ENCODE data around the gene RNF5. TPM values are rescaled to one million over a fixed set of nuclear protein-coding genes. Genes with fewer than 3 reads are reported as not detected.
"Not testable (repeated sequence)": the region's sequence is repeated elsewhere in the genome, so short reads cannot be mapped to it uniquely, and the experiment has no call there.

The RNF5 gene
- total RNA-seq, 1 donor: 37.6 TPM

- no peak overlapping the region for H3K4me3 ChIP-seq (ENCODE audit: low read depth, low read length)
- TF ChIP-seq CTCF (IDR thresholded peaks at IDR 0.05; ENCODE audit: insufficient read depth, low read depth, low read length): no peak
Measured at GRCh38 chr6:32203426-32204267, 25.4 kb downstream of the RNF5 start.

GRCh38 chr6:32204268-32204715 lies 26.1 kb downstream of the RNF5 start:
- DNase-seq (ENCODE audit: low read depth): no peak
- no peak for TF ChIP-seq CTCF (IDR thresholded peaks at IDR 0.05; ENCODE audit: insufficient read depth, low read depth, low read length)
- no peak overlapping the region for H3K4me3 ChIP-seq (ENCODE audit: low read depth, low read length)

More at GRCh38 chr6:32203426-32204267, 25.4 kb downstream of the RNF5 start:
- no peak for DNase-seq (ENCODE audit: low read depth)

DNA sequence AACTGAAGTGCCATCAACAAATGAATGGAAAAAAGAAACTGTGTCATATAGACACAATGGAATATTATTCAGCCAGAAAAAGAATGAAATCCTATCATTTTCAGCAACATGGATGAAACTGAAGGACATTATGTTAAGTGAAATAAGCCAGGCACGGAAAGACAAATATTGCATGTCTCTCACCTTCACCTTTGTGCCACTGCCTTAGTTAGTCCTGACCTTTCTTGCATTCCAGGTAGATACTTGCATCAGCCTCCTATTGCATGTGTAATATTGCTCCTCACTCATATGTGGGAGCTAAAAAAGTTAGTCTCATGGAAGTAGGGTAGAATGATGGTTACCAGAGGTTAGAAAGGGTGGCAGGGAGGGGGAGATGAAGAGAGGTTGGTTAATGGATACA lies 30.8 kb downstream of the RNF5 start:
- H3K4me3 ChIP-seq (ENCODE audit: low read depth, low read length): no peak overlapping the region
- TF ChIP-seq CTCF (IDR thresholded peaks at IDR 0.05; ENCODE audit: insufficient read depth, low read depth, low read length): no peak
- DNase-seq (ENCODE audit: low read depth): no peak

DNA sequence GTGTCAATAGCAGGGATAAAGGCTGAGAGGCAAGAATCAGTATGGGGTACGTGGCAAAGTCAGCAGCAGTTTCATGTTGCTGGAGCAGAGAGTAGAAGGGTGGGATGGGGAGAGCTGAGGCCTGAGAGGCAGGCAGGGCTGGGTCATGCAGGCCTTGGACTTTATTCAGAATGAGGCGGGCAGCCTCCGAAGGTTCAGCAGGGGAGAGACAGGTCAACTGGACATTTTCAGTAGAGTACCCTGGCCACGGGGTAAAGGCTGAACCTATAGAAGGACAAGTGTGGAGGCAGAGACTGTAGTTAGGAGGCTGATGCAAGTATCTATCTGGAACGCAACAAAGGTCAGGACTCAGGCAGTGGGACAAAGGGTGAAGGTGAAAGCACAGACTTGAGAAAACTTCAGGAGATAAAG lies 32.0 kb downstream of the RNF5 start:
- TF ChIP-seq CTCF (IDR thresholded peaks at IDR 0.05; ENCODE audit: insufficient read depth, low read depth, low read length): no peak
- no peak for DNase-seq (ENCODE audit: low read depth)
- no peak overlapping the region for H3K4me3 ChIP-seq (ENCODE audit: low read depth, low read length)

GRCh38 chr6:32211432-32211831 lies 33.2 kb downstream of the RNF5 start:
- not testable (repeated sequence) for DNase-seq (ENCODE audit: low read depth); H3K4me3 ChIP-seq (ENCODE audit: low read depth, low read length)

GRCh38 chr6:32212076-32212760 lies 34.0 kb downstream of the RNF5 start:
- no peak for TF ChIP-seq CTCF (IDR thresholded peaks at IDR 0.05; ENCODE audit: insufficient read depth, low read depth, low read length)
- no peak for DNase-seq (ENCODE audit: low read depth)

GRCh38 chr6:32213649-32214048 lies 35.4 kb downstream of the RNF5 start:
- H3K4me3 ChIP-seq (ENCODE audit: low read depth, low read length): no peak overlapping the region
- no peak for TF ChIP-seq CTCF (IDR thresholded peaks at IDR 0.05; ENCODE audit: insufficient read depth, low read depth, low read length)
- DNase-seq (ENCODE audit: low read depth): no peak

More at GRCh38 chr6:32212076-32212760, 34.0 kb downstream of the RNF5 start:
- H3K4me3 ChIP-seq (ENCODE audit: low read depth, low read length): no peak overlapping the region
